ENCODE measurements around the gene MAU2.
"Not testable (repeated sequence)": the region's sequence is repeated elsewhere in the genome, so short reads cannot be mapped to it uniquely, and the experiment has no call there.

MAU2 gene

GRCh38 chr19:19385896-19386869 lies 65.6 kb downstream of the MAU2 start:
- DNase-seq, result peak; percentile 59

GRCh38 chr19:19387108-19387507 lies 66.5 kb downstream of the MAU2 start:
- no peak for DNase-seq

GRCh38 chr19:19388568-19389555 lies 68.2 kb downstream of the MAU2 start:
- peak; percentile 29 for DNase-seq

- DNase-seq, result not testable (repeated sequence)
Observed at GRCh38 chr19:19389683-19390082, 69.1 kb downstream of the MAU2 start.

GRCh38 chr19:19394333-19394732 lies 73.7 kb downstream of the MAU2 start:
- DNase-seq, result not testable (repeated sequence)

GRCh38 chr19:19399733-19400433 lies 79.3 kb downstream of the MAU2 start:
- no peak for DNase-seq

- peak; percentile 70 for DNase-seq
Observed at GRCh38 chr19:19402656-19403372, 82.2 kb downstream of the MAU2 start.

- DNase-seq, result peak; percentile 49
Observed at GRCh38 chr19:19403373-19403901, 82.8 kb downstream of the MAU2 start.

GRCh38 chr19:19404879-19405860 lies 84.5 kb downstream of the MAU2 start, which contains the start of gene GATAD2A:
GATAD2A (plus strand) TSS chr19:19405675; CDS start chr19:19465346, 59,671 bp downstream.
- peak; percentile 94 for DNase-seq

GRCh38 chr19:19405971-19406877 lies 85.6 kb downstream of the MAU2 start:
- DNase-seq, result no peak

- DNase-seq, result peak; percentile 76
Observed at GRCh38 chr19:19406878-19407632, 86.4 kb downstream of the MAU2 start.

GRCh38 chr19:19407633-19407930 lies 87.0 kb downstream of the MAU2 start:
- peak; percentile 53 for DNase-seq

Data from MV-4-11 (cell line).